GM19467 (cell line): ENCODE data around the gene CPVL.

Experiments
- ATAC-seq: cut with Tn5 transposase; IDR thresholded peaks from one replicate; pipeline ENCODE4 v1.9.1; 2021; ENCODE audit warnings: mild to moderate bottlenecking, moderate library complexity; ENCODE audit not compliant: unreplicated experiment

The CPVL gene

DNA sequence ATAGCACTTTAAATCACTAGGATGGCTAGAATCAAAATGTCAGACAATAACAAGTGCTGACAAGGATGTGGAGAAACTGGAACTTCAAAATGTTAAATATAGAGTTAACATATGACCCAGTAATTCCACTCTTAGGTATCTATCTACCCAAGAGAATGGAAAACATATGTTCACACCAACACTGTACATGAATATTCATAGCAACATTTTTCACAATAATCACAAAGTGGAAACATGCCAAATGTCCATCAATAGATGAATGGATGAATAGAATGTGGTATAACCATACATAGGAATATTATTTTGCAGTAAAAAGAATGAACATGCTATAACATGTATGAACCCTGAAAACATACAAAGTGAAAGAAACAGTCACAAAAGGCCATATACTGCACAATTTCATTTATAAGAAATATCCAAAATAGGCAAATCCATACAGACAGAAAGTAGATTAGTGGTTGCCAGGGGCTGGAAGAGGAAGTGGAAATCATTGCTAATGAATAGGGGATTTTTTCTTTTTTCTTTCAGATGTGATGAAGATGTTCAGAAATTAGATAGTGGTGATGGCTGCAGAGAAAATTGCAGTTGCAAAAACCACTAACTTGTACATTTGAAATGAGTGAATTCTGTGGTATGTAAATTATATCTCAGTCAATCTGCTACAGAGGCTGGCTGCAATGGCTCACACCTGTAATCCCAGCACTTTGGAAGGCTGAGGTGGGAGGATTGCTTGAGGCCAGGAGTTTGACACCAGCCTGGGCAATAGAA is 93.0 kb downstream of the CPVL start:
- no peak for ATAC-seq

- ATAC-seq, result no peak
Measured at GRCh38 chr7:29046978-29047377, 99.4 kb downstream of the CPVL start.

DNA sequence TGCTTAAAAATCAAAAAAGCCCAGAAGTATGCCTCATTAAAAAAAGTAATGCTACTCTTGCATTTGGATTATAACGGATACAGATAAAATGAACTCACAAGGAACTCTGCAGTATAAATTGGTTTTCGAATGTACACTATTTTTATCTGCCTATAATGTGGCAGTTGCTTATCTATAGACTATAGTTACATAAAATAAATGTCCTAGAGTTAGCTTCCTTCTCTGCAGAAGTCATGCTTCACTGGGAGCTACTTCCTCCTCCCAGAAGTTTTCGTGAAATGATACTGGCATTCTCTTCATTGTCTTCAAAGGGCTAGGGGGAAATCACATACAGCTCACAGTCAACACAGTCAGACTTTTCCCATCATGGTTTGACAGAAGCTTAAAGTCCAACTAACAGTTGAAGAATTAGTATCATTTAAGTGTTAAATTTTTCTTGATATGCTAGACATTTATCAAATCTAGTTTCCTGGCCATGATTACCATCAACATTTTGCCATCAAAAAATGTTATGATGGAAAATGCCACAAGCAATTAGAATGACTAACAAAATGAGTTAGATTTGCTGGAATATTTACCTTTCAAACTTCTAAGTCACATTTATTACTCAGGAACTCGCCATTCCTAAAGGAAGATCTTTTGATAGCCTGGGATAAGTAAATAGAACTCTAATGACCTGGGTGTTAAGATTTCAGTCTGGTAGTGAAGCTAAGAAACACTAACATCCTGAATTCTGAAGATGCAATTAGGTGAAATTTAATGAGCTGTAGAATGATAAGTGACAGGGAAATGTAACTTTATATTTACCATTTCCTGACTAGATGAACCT is 100.9 kb downstream of the CPVL start:
- no peak for ATAC-seq

GRCh38 chr7:29044554-29044953 is 101.8 kb downstream of the CPVL start:
- no peak for ATAC-seq

DNA sequence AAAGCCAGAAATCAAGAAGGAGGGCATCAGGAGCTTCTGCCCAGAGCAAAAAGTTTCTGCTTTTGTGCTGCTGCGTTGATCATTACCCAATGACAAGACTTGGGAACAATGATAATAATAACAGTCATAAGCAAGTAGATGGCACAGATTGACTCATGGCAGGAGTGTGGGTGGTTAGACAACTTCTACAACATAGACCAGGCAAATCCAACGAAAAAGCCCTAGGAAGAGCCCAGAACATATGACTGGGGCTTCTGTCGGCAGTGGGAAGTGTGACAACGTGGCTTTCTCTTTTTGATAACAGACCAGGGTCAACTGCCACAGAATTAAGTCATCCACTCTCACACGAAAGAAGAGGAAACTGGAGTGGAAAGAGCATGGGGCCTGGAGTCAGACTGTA is 102.8 kb downstream of the CPVL start:
- no peak for ATAC-seq

DNA sequence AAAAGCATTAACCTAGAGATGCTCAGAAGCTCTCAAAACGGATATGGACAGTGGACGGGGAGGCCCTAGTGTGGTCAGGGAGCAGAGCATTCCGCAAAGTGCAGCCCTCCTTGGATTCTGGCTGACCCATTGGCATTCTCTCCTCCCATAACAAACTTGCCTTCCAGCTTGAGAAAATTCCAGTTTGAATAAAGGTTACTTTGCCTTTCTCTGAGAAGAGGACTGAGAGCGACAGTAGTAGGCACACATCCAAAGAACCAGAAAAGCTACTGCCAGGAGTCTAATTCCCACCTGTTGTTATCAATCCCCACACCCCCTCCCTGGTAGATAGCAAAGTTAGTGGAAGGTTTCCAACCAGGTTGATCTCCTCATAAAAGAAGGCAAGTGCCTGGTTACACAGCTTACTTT is 103.5 kb downstream of the CPVL start:
- ATAC-seq, result no peak

GRCh38 chr7:29041991-29042390 is 104.3 kb downstream of the CPVL start:
- no peak for ATAC-seq

GRCh38 chr7:29040579-29040925 is 105.8 kb downstream of the CPVL start:
- no peak for ATAC-seq

DNA sequence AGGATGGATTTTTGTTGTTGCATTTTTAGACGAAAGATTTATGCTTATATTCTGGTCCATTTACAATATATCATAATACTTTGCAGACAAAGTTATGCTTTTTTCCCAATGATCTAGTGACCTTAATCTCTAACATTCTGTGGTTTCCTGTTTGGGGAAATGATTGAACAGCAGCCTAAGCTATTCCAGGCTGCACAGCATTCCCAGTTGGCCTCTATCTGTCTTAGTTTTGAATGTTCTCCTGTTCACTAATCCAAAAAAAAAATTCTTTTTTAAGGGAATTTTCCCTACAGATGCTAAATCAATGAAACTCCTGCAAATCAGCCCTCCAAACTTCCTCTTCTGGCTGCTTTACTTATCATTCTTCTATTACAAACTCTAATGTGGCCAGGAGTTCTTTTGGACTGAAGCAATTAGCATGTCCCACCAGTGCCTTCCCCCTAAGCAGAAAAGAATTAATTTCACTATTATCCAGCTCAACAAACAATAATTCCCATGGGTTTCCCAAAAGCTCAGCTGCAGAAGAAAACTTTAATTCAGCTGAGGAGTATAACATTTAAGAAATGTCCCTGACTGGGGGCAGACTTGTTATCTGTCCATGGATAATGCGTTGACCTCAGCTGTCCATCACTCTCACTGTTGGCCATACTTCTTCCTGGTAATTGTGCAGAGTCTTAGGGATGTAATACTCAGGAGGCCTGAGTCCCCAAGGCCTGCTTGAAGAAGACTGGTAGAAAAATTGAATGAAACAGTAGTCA is 106.3 kb downstream of the CPVL start:
- no peak for ATAC-seq

- no peak for ATAC-seq
Measured at GRCh38 chr7:29038463-29038862, 107.9 kb downstream of the CPVL start.

GRCh38 chr7:29035044-29035740 is 111.1 kb downstream of the CPVL start:
- ATAC-seq, result no peak

DNA sequence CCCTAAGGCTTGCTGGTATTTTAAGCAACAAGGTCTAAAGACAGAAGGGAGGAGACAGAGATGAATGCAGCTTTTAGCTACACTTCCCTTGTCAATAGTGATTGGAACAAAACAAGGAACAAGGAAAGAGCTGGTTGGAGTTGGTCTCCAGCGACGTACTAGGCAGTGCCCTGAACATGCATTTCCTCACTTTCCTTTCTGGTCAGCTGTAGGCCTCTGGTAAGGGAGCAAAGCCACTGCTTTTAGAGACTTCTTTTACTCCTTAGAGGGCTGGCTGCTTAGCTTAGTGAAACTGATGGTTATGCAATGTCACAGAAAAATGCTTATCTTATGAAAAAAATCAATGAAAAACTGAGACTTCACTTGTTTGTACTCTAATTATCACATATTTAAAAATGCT is 112.8 kb downstream of the CPVL start:
- ATAC-seq, result no peak

DNA sequence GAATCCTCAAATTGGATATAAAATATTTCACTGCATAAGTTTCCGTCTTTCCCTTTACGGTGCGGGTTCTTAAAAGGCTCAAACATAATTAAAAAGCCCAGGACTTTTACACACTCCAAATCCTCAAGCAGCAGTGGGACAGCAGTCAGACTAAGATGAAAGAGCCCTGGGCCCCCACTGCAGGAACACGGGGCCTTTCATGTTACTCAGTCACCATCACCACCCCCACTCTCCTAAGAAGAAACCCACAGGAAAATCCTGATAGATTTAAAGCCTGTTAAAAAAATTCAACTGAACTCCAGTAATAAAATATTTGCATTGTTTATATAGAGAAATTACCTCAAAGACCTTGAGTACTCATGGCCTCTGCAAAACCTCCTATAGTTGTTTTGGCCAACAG is 114.2 kb downstream of the CPVL start:
- ATAC-seq, result no peak

GRCh38 chr7:29030781-29031275 is 115.5 kb downstream of the CPVL start:
- no peak for ATAC-seq

GRCh38 chr7:29022291-29022988 is 123.9 kb downstream of the CPVL start:
- no peak for ATAC-seq

- no peak for ATAC-seq
Measured at GRCh38 chr7:29019896-29020295, 126.4 kb downstream of the CPVL start.

DNA sequence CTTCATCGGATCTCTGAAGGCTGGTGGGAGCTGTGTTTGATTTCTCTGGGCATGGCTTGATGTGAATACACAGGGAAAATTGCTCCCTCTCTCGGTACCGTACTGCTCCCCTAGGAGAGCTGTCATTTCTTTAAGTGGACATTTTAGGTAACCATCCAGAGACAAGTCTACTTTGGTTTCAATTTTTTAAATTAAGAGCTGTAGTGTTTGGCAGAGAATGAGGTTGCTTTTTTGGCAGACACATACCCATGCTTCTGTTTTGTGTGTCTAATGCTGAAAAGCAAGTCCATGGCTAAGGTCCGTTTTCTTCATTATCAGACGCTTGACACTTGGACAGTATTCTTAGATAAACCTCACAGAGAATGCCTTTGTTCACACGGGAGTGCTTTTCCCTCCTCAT is 127.0 kb downstream of the CPVL start:
- ATAC-seq, result no peak

DNA sequence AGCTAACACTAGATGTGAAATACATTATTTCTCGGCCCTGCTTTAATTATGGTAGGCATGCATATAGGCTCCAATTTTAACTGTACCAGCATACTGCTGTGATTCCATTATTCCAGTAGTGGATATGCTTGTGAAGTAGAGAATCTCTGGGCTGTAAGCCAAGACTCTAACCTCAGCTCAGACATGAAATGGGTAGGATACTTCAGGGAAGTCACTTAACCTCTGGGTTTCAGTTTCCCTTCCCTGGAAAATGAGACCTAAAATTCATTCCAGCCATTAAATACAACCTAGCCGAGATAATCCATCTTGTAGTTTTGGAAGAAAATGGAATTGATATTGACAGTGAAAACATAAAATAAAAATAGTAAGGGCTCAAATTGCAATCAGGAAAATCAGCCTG is 128.6 kb downstream of the CPVL start:
- no peak for ATAC-seq

DNA sequence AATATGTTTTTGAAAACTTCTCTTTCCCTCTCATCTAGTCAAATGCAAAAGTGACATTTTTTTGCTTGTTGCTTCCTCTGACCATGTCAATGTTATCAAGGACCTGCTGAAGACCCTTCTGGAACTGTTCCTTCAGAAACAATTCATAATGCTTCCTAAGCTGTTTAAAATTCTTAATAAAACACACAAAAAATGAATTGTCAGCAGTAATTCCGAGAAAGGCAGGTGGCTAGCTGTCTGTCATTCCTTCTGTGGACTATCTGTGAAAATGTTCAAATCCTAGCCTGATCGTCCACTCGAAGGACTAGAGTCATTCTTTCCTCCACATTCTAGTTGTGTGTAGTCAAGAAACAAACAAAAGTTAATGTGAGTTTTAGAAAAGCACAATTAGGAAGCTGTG is 131.6 kb downstream of the CPVL start:
- no peak for ATAC-seq

GRCh38 chr7:29013931-29014330 is 132.4 kb downstream of the CPVL start:
- no peak for ATAC-seq
